GM12878 (cell line): ENCODE measurements around the gene CFAP300. TPM values are rescaled to one million over a fixed set of nuclear protein-coding genes. Genes with fewer than 3 reads are reported as not detected.

Experiments used
- ATAC-seq: fragments of 200-7000 bp; cut with Tn5 transposase; 3 replicates; pipeline ENCODE4 v1.9.1; 2020; ENCODE audit warnings: mild to moderate bottlenecking, moderate library complexity
- BruUV-seq: library from RNA; stranded (reverse); fragments of 400-500 nt; replicated peaks from 2 replicates; lab custom pipeline; 2021; lab: Mats Ljungman, UMichigan
- CTCF ChIA-PET: fragments of 300-600 bp; sonication (Branson Sonifier 250); formaldehyde crosslinking; extraction: SDS; loops from one replicate; lab custom pipeline; 2021; ENCODE audit warnings: inconsistent platforms; lab: Yijun Ruan, JAX
- POLR2A ChIA-PET: fragments of 350-600 bp; formaldehyde crosslinking; extraction: SDS; loops from one replicate; lab custom pipeline; 2021; ENCODE audit warnings: inconsistent platforms; lab: Charles Lee
- RAD21 ChIA-PET: fragments of 300-600 bp; sonication (Branson Sonifier 250); formaldehyde crosslinking; loops from one replicate; lab custom pipeline; 2023; ENCODE audit warnings: antibody characterized with exemption; ENCODE audit not compliant: unreplicated experiment; lab: Charles Lee
- SMC1A ChIA-PET: fragments of 300-600 bp; sonication (Branson Sonifier 250); formaldehyde crosslinking; loops from one replicate; lab custom pipeline; 2023; ENCODE audit not compliant: unreplicated experiment, uncharacterized antibody; lab: Charles Lee
- DNase-seq: peaks from one replicate; pipeline ENCODE4 v3.0.0-alpha.2; 2011; ENCODE audit warnings: low read depth, low spot score
- FAIRE-seq: peaks from 3 replicates; lab custom pipeline; 2011; peaks lifted over from hg19 to GRCh38; lab: Jason Lieb, UNC
- H2AFZ ChIP-seq: 2 replicates; pipeline ENCODE4 v1.6.0; 2011; ENCODE audit warnings: low read depth, low read length, control low read depth; ENCODE audit not compliant: control insufficient read depth
- H3K27ac ChIP-seq: 2 replicates; pipeline ENCODE4 v1.5.1; 2011; ENCODE audit warnings: control low read depth; ENCODE audit not compliant: control insufficient read depth, insufficient read depth
- H3K27me3 ChIP-seq, 2 experiments: replicated peaks in 1 of 2; 2 replicates each; pipeline versions ENCODE4 v1.6.0 to v1.6.1; 2011; ENCODE audit warnings: low read length in 1 of 2; ENCODE audit not compliant: control insufficient read depth in 2 of 2, insufficient read depth in 2 of 2
- H3K36me3 ChIP-seq, 2 experiments: 2 replicates each; pipeline ENCODE4 v1.5.1; 2011; ENCODE audit warnings: low read length in 1 of 2; ENCODE audit not compliant: control insufficient read depth in 2 of 2, insufficient read depth in 2 of 2
- H3K4me1 ChIP-seq: 2 replicates; pipeline ENCODE4 v1.6.1; 2011; ENCODE audit warnings: mild to moderate bottlenecking, low read length, moderate library complexity, mixed read lengths; ENCODE audit not compliant: control insufficient read depth, insufficient read depth
- H3K4me2 ChIP-seq: 2 replicates; pipeline ENCODE4 v1.6.0; 2011; ENCODE audit warnings: control low read depth; ENCODE audit not compliant: control insufficient read depth, insufficient read depth
- H3K4me3 ChIP-seq: fragments of 200-600 bp; sonication (generic); 2 replicates; pipeline ENCODE4 v1.5.1; 2016
- H3K79me2 ChIP-seq: 2 replicates; pipeline ENCODE4 v1.6.0; 2011; ENCODE audit warnings: low read length; ENCODE audit not compliant: control insufficient read depth, insufficient read depth
- H3K9ac ChIP-seq: 2 replicates; pipeline ENCODE4 v1.8.0; 2011; ENCODE audit warnings: low read length, control low read depth, mixed read lengths; ENCODE audit not compliant: control insufficient read depth, insufficient read depth
- H3K9me3 ChIP-seq: replicated peaks from 3 replicates; pipeline ENCODE4 v1.5.1; 2011; ENCODE audit warnings: mild to moderate bottlenecking, low read length; ENCODE audit not compliant: control insufficient read depth, insufficient read depth
- H4K20me1 ChIP-seq: 2 replicates; pipeline ENCODE4 v1.6.0; 2011; ENCODE audit not compliant: control insufficient read depth, insufficient read depth
- BHLHE40 ChIP-seq, 2 experiments: fragments of 450-650 bp in 1 of 2; IDR thresholded peaks; 2 replicates each; pipeline ENCODE4 v1.6.1; 2011 to 2017; ENCODE audit warnings: low read depth in 2 of 2, borderline replicate concordance in 1 of 2, improper control_type of control experiment in 1 of 2, low read length in 1 of 2, mild to moderate bottlenecking in 1 of 2
- CBX3 ChIP-seq: fragments of 200-600 bp; sonication (generic); IDR thresholded peaks from 2 replicates; pipeline ENCODE4 v1.6.1; 2016; ENCODE audit warnings: low read depth, borderline replicate concordance
- CREB1 ChIP-seq: IDR thresholded peaks from 2 replicates; pipeline ENCODE4 v1.6.1; 2012; ENCODE audit warnings: low read depth, mild to moderate bottlenecking, inconsistent platforms
- CUX1 ChIP-seq: IDR thresholded peaks from 2 replicates; pipeline ENCODE4 v1.6.1; 2012; ENCODE audit warnings: improper control_type of control experiment, low read depth, low read length; ENCODE audit not compliant: insufficient replicate concordance
- NFIC ChIP-seq: IDR thresholded peaks from 2 replicates; pipeline ENCODE4 v1.6.1; 2012; ENCODE audit warnings: low read depth, mild to moderate bottlenecking, inconsistent platforms, low read length, moderate library complexity
- NKRF ChIP-seq: fragments of 450-650 bp; conservative IDR thresholded peaks from 2 replicates; pipeline ENCODE4 v1.6.1; 2017; ENCODE audit warnings: mild to moderate bottlenecking, moderate library complexity
- NR2C2 ChIP-seq: IDR thresholded peaks from 2 replicates; pipeline ENCODE4 v1.6.1; 2011; ENCODE audit warnings: borderline replicate concordance, low read depth; ENCODE audit not compliant: control insufficient read depth, insufficient read length
- NR2F1 ChIP-seq: fragments of 450-650 bp; conservative IDR thresholded peaks from 2 replicates; pipeline ENCODE4 v1.6.1; 2017; ENCODE audit warnings: mild to moderate bottlenecking
- PML ChIP-seq: IDR thresholded peaks from 2 replicates; pipeline ENCODE4 v1.6.1; 2012; ENCODE audit warnings: low read length, inconsistent platforms
- RBBP5 ChIP-seq: fragments of 200-600 bp; sonication (generic); conservative IDR thresholded peaks from 2 replicates; pipeline ENCODE4 v1.6.1; 2016
- SIX5 ChIP-seq: IDR thresholded peaks from 2 replicates; pipeline ENCODE4 v1.6.1; 2011; ENCODE audit warnings: mild to moderate bottlenecking, low read depth, low read length, moderate library complexity; ENCODE audit not compliant: severe bottlenecking
- TCF7 ChIP-seq: IDR thresholded peaks from 2 replicates; pipeline ENCODE4 v1.6.1; 2014; ENCODE audit warnings: antibody characterized with exemption, borderline replicate concordance
- WGBS: methylation state at CpG from one replicate; pipeline ENCODE4 v1.1.6; 2016; ENCODE audit warnings: low lambda C conversion rate; ENCODE audit not compliant: insufficient replicate concordance, insufficient coverage; ENCODE audit errors: missing lambda C conversion rate; 5-methylcytosine and 5-hydroxymethylcytosine counted together
- in situ Hi-C: fragments of 300-500 bp; cut with MboI; formaldehyde crosslinking; loops from 9 replicates; pipeline ENCODE4 v1.14.3; 2018; ENCODE audit warnings: mixed read lengths
- intact Hi-C: fragments of 100-400 bp; cut with micrococcal nuclease; formaldehyde crosslinking; loops from one replicate; pipeline ENCODE4 v1.14.2; 2022; ENCODE audit not compliant: unreplicated experiment
- polyA plus RNA-seq, 11 experiments: library from polyadenylated mRNA; depleted of rRNA in 4 of 11; unstranded in 6 of 11; stranded (reverse) in 5 of 11; fragments of >200 nt; fragmentation: Nextera tagmentation in 4 of 11; fragmentation: Illumina TruSeq in 1 of 11; extraction: Ambion mirVana in 4 of 11; extraction: Trizol in 1 of 11; gene quantifications; 1 replicate in 1 of 11; 2 replicates in 10 of 11; pipeline versions ENCODE4 v1.2.1 to v1.2.3, GENCODE V29; 2011 to 2016; ENCODE audit warnings: inconsistent platforms in 2 of 11, missing spikeins in 2 of 11, low read depth in 1 of 11
- total RNA-seq, 4 experiments: library from RNA; depleted of rRNA in 3 of 4; stranded (reverse); fragments of >200 nt in 3 of 4; fragmentation: Illumina TruSeq in 1 of 4; extraction: Trizol in 1 of 4; gene quantifications; 2 replicates each; pipeline versions ENCODE4 v1.2.1 to v1.2.3, GENCODE V29; 2013 to 2021

The CFAP300 gene
- total and polyA plus RNA-seq, 10 of the 15 experiments (the other 5 are each of a cell fraction or from before 2014, with no cell fraction given) = not detected

GRCh38 chr11:102046841-102047240, 396 bp upstream of the CFAP300 start (continued):
- TF ChIP-seq CUX1 = no peak

DNA sequence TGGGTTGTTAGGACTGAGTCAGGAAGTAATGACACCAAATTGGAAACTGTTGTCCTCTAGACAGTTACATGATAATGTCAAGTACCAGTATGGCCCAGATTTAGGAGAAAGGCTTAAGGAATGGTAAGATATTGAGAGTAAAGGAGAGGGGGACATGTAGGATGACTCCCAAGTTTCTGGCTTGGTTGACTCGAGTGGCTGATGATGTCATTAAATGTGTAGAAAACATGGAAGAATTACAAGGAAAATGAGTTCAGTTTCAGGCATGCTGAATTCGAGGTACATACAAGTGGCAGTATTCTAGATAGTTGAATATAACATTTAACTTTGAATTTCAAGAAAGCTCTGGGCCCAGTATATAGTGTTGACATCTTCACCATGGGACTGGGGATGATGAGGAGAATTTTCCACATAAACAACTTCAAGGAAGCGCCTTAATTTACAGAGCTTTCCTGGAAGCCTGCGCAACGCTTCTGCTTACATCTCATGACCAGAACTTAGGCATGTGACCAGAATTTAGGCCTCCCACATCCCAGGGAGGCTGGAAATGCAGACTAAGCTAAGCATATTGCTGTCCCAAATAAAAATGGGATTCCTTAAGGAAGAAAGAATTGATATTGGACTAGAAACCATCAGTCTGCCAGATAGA, 3.8 kb downstream of the CFAP300 start:
- H3K4me3 ChIP-seq = no peak overlapping the region
- no peaks in the 10 kb centered on the region for H4K20me1 ChIP-seq
- H3K36me3 ChIP-seq = no peaks in the 10 kb centered on the region
- intact Hi-C loops = no loop called here
- no peak for ATAC-seq
- TF ChIP-seq BHLHE40 (IDR thresholded peaks at IDR 0.05; ENCODE audit: borderline replicate concordance in 1 of 2, low read depth in 2 of 2, low read length in 1 of 2) (no peak), NKRF (no peak), CREB1 (no peak), NR2C2 (no peak), CBX3 (no peak), NR2F1 (no peak), PML (no peak), SIX5 (no peak), RBBP5 (no peak), TCF7 (no peak), NFIC (no peak)
- TF ChIP-seq, all 136 proteins: peak for 0
- ChIA-PET SMC1A (no interaction called here), POLR2A (no interaction called here), CTCF (no interaction called here), RAD21 (no interaction called here)
- Histone ChIP-seq H3K27ac (no peak overlapping the region), H3K79me2 (no peaks in the 10 kb centered on the region), H3K27me3 (no peaks in the 10 kb centered on the region), H3K9ac (no peak overlapping the region), H3K4me1 (no peaks in the 10 kb centered on the region), H2AFZ (no peak overlapping the region), H3K9me3 (no peaks in the 10 kb centered on the region), H3K4me2 (no peak overlapping the region)
- no peak for DNase-seq
- 36% methylated on average over 5 of the region's 5 CpGs for WGBS
- no peak for FAIRE-seq
- BruUV-seq = no TSS peak
- in situ Hi-C loops = no loop called here
